AG20443 (cell line): Measurements from ENCODE around the gene PPM1F.
"Not testable (repeated sequence)": the region's sequence is repeated elsewhere in the genome, so short reads cannot be mapped to it uniquely, and the experiment has no call there.

Experiments
- DNase-seq: peaks from one replicate; pipeline ENCODE4 v3.0.0; 2012; ENCODE audit warnings: low spot score, mixed read lengths

Gene PPM1F

DNA sequence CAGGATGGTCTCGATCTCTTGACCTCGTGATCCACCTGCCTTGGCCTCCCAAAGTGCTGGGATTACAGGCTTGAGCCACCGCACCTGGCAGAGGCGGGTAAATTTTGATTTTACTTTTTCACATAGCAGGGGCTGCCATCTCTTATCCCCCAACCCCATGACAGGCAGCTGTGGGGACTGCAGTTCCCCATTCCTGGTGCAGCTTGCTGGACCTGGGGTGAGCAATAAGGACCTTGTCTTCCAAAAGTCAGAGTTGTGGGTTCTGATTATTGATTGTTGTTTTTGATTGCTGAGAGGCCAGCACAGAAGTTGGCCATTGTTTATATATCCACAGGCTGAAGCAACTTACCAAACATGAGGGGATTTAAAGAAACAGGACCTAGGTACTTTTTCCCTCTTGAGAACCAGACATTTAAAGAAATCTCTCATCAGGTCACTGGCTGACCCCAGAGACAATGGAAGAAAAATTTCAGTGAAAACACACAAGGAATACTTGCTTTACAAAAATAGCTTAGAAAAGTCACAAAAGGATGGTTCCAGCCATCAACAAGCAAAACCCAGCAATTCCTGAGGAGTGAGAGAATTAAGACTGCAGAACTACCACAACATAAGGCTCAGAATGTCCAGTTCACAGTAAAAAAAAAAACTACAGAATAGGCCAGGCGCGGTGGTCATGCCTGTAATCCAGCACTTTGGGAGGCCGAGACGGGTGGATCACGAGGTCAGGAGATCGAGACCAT is 63.2 kb downstream of the PPM1F start:
- no peak for DNase-seq

GRCh38 chr22:21887841-21888240 is 64.8 kb downstream of the PPM1F start:
- no peak for DNase-seq

DNA sequence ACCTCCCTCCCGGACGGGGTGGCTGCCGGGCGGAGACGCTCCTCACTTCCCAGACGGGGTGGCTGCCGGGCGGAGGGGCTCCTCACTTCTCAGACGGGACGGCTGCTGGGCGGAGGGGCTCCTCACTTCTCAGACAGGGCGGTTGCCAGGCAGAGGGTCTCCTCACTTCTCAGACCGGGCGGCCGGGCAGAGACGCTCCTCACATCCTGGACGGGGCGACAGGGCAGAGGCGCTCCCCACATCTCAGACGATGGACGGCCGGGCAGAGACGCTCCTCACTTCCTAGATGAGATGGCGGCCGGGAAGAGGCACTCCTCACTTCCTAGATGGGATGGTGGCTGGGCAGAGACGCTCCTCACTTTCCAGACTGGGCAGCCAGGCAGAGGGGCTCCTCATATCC is 68.7 kb downstream of the PPM1F start:
- DNase-seq, result not testable (repeated sequence)

- DNase-seq, result not testable (repeated sequence)
These were observed 69.8 kb downstream of the PPM1F start for GRCh38 chr22:21882754-21883333.

- no peak for DNase-seq
These were observed 70.6 kb downstream of the PPM1F start for GRCh38 chr22:21881841-21882753.

DNA sequence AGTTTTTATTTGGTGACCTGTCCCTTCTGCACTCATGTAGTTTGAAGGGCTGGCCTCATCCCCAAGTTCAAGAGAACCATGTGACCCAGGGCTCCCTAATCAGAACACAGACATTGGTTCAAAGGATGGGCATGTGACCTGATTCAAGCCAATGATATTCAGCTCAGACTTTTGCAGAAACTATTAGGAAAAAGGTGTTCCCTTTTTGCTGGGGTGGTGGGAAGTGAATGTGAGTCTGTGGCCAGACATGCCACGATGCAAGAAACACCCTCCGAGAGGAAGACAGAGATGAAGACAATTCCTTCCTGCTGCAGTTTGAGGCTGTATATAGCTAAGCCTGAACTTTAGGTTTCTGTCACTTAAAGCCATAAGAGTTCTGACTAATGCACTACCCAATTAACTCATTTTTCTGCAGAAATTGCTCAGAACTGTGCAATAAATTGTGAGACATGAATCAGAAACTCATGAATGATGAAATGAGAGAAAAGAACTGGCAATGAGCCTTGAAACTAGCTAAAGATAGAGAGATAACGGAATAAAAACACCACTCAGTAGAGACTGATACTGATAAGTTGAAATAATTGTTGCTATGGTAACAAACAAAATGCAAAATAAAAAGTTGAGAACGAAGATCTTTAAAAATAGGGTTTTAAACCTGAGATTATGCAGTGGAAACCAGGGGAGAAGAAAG is 76.0 kb downstream of the PPM1F start:
- DNase-seq, result peak; percentile 25

DNA sequence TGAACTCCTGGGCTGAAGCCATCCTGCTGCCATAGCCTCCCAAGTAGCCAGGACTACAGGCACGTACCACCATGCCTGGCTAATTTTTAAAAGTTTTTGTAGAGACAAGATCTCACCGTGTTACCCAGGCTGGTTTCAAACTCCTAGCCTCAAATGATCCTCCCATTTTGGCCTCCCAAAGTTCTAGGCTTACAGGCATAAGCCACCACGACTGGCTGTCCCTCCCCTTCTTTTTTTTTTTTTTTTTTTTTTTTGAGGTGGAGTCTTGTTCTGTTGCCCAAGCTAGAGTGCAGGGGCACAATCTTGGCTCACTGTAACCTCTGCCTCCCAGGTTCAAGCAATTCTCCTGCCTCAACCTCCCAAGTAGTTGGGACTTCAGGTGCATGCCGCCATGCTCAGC is 77.7 kb downstream of the PPM1F start:
- not testable (repeated sequence) for DNase-seq

DNA sequence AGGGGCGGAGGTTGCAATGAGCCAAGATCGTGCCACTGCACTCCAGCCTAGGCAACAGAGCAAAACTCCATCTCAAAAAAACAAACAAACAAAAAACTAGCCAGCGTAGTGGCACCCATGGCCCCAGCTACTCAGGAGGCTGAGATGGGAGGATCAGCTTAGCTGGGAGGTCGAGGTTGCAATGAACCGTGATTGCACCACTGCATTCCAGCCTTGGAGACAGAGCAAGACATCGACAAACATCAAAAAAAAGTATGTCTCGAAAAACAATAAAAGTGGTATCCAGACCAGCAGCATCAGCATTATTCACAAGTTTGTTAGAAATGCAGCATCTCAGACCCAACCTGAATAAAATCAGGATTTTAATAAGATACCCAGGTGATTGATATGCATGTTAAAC is 79.0 kb downstream of the PPM1F start:
- no peak for DNase-seq

GRCh38 chr22:21872741-21873140 is 79.9 kb downstream of the PPM1F start:
- not testable (repeated sequence) for DNase-seq
